H9 (cell line): ENCODE results near the gene EFL1. TPM values are rescaled to one million over a fixed set of nuclear protein-coding genes. Genes with fewer than 3 reads are reported as not detected.
"Not testable (repeated sequence)": the region's sequence is repeated elsewhere in the genome, so short reads cannot be mapped to it uniquely, and the experiment has no call there.

Experiments
- DNase-seq: peaks from one replicate; pipeline ENCODE4 v3.0.0-alpha.2; 2017
- H2AFZ ChIP-seq: one replicate; pipeline ENCODE4 v1.6.1; 2013; ENCODE audit warnings: mild to moderate bottlenecking, low read length, control low read depth, moderate library complexity
- H2AK5ac ChIP-seq: 2 replicates; pipeline ENCODE4 v1.6.1; 2013; ENCODE audit warnings: low read length, control low read depth, mixed read lengths; ENCODE audit not compliant: insufficient read length
- H2BK120ac ChIP-seq: one replicate; pipeline ENCODE4 v1.6.1; 2013; ENCODE audit warnings: low read depth, mild to moderate bottlenecking, low read length, control low read depth, inconsistent platforms; ENCODE audit not compliant: poor library complexity, severe bottlenecking
- H2BK12ac ChIP-seq: 2 replicates; pipeline ENCODE4 v1.6.1; 2013; ENCODE audit warnings: low read length, control low read depth, mixed read lengths, low read depth; ENCODE audit not compliant: insufficient read length
- H2BK15ac ChIP-seq: 2 replicates; pipeline ENCODE4 v1.6.1; 2013; ENCODE audit warnings: low read depth, low read length, control low read depth
- H2BK20ac ChIP-seq: one replicate; pipeline ENCODE4 v1.6.1; 2013; ENCODE audit warnings: low read depth, mild to moderate bottlenecking, low read length, control low read depth, inconsistent platforms; ENCODE audit not compliant: poor library complexity, severe bottlenecking
- H2BK5ac ChIP-seq: 2 replicates; pipeline ENCODE4 v1.6.1; 2013; ENCODE audit warnings: low read length, control low read depth, mixed read lengths; ENCODE audit not compliant: insufficient read length
- H3K14ac ChIP-seq: 2 replicates; pipeline ENCODE4 v1.6.1; 2013; ENCODE audit warnings: low read length, control low read depth; ENCODE audit not compliant: insufficient read depth
- H3K18ac ChIP-seq: 2 replicates; pipeline ENCODE4 v1.6.1; 2013; ENCODE audit warnings: low read depth, mild to moderate bottlenecking, mixed read lengths, low read length, control low read depth; ENCODE audit not compliant: insufficient read length
- H3K23ac ChIP-seq: 2 replicates; pipeline ENCODE4 v1.6.1; 2013; ENCODE audit warnings: low read length, control low read depth, mixed read lengths, low read depth; ENCODE audit not compliant: insufficient read length
- H3K23me2 ChIP-seq: 2 replicates; pipeline ENCODE4 v1.6.1; 2013; ENCODE audit warnings: low read depth, mild to moderate bottlenecking, mixed read lengths, low read length, control low read depth; ENCODE audit not compliant: insufficient read length, poor library complexity, severe bottlenecking
- H3K27ac ChIP-seq: 2 replicates; pipeline ENCODE4 v1.5.1; 2013; ENCODE audit warnings: low read length, control low read depth, mixed read lengths, low read depth; ENCODE audit not compliant: insufficient read length
- H3K27me3 ChIP-seq: 2 replicates; pipeline ENCODE4 v1.6.1; 2013; ENCODE audit warnings: low read length, control low read depth, inconsistent platforms; ENCODE audit not compliant: insufficient read depth
- H3K4ac ChIP-seq: 2 replicates; pipeline ENCODE4 v1.6.1; 2013; ENCODE audit warnings: low read depth, mild to moderate bottlenecking, control low read depth, inconsistent platforms, low read length, moderate library complexity
- H3K4me1 ChIP-seq: 2 replicates; pipeline ENCODE4 v1.6.1; 2013; ENCODE audit warnings: low read length, control low read depth, inconsistent platforms; ENCODE audit not compliant: insufficient read depth
- H3K4me2 ChIP-seq: 2 replicates; pipeline ENCODE4 v1.6.1; 2013; ENCODE audit warnings: low read length, control low read depth, mixed read lengths; ENCODE audit not compliant: insufficient read length, insufficient read depth
- H3K56ac ChIP-seq: 2 replicates; pipeline ENCODE4 v1.6.1; 2013; ENCODE audit warnings: low read depth, mild to moderate bottlenecking, mixed read lengths, low read length, control low read depth; ENCODE audit not compliant: insufficient read length
- H3K79me1 ChIP-seq: 2 replicates; pipeline ENCODE4 v1.6.1; 2013; ENCODE audit warnings: low read depth, mild to moderate bottlenecking, moderate library complexity, low read length, control low read depth, inconsistent platforms; ENCODE audit not compliant: insufficient read depth, poor library complexity, severe bottlenecking
- H3K79me2 ChIP-seq: 2 replicates; pipeline ENCODE4 v1.6.1; 2013; ENCODE audit warnings: low read length, control low read depth, inconsistent platforms; ENCODE audit not compliant: insufficient read depth
- H3K9ac ChIP-seq: 2 replicates; pipeline ENCODE4 v1.6.1; 2013; ENCODE audit warnings: low read length, control low read depth, mixed read lengths; ENCODE audit not compliant: insufficient read length; ENCODE audit errors: extremely low read depth
- H3K9me3 ChIP-seq: one replicate; pipeline ENCODE4 v1.6.1; 2013; ENCODE audit warnings: low read depth, low read length, inconsistent platforms; ENCODE audit not compliant: control insufficient read depth
- H3T11ph ChIP-seq: one replicate; pipeline ENCODE4 v1.6.1; 2013; ENCODE audit warnings: mild to moderate bottlenecking, low read length, control low read depth, inconsistent platforms
- H4K20me1 ChIP-seq: one replicate; pipeline ENCODE4 v1.6.1; 2013; ENCODE audit not compliant: control insufficient read depth, insufficient read length, insufficient read depth
- H4K5ac ChIP-seq: 2 replicates; pipeline ENCODE4 v1.6.1; 2013; ENCODE audit warnings: low read depth, mild to moderate bottlenecking, mixed read lengths, low read length, control low read depth; ENCODE audit not compliant: insufficient read length
- H4K8ac ChIP-seq: replicated peaks from 2 replicates; pipeline ENCODE4 v1.6.1; 2013; ENCODE audit warnings: low read length, control low read depth, mixed read lengths, low read depth; ENCODE audit not compliant: insufficient read length
- H4K91ac ChIP-seq: 2 replicates; pipeline ENCODE4 v1.6.1; 2013; ENCODE audit warnings: low read depth, mild to moderate bottlenecking, moderate library complexity, mixed read lengths, low read length, control low read depth; ENCODE audit not compliant: insufficient read length
- H3K27ac Mint-ChIP-seq, 3 experiments: 2 replicates in 2 of 3; 3 replicates in 1 of 3; pipeline ENCODE4 v1.8.0; 2020 to 2021; ENCODE audit warnings: mixed read lengths in 3 of 3, mild to moderate bottlenecking in 1 of 3, moderate library complexity in 1 of 3
- H3K27me3 Mint-ChIP-seq: 2 replicates; pipeline ENCODE4 v1.8.0; 2021; ENCODE audit warnings: low read depth, mild to moderate bottlenecking, moderate library complexity, mixed read lengths
- H3K36me3 Mint-ChIP-seq, 3 experiments: 2 replicates in 2 of 3; 3 replicates in 1 of 3; pipeline ENCODE4 v1.8.0; 2020 to 2021; ENCODE audit warnings: low read depth in 3 of 3, mixed read lengths in 3 of 3; ENCODE audit not compliant: insufficient read depth in 1 of 3
- H3K4me1 Mint-ChIP-seq, 2 experiments: 2 replicates each; pipeline ENCODE4 v1.8.0; 2020; ENCODE audit warnings: mixed read lengths in 2 of 2
- H3K4me3 Mint-ChIP-seq, 2 experiments: 2 replicates in 1 of 2; 3 replicates in 1 of 2; pipeline ENCODE4 v1.8.0; 2020 to 2021; ENCODE audit warnings: mild to moderate bottlenecking in 2 of 2, mixed read lengths in 2 of 2, moderate library complexity in 1 of 2
- H3K9me3 Mint-ChIP-seq, 2 experiments: 2 replicates in 1 of 2; 3 replicates in 1 of 2; pipeline ENCODE4 v1.8.0; 2020; ENCODE audit warnings: mild to moderate bottlenecking in 2 of 2, mixed read lengths in 2 of 2, moderate library complexity in 1 of 2
- WGBS: extraction: QIAGEN DNeasy Blood & Tissue Kit; methylation state at CpG from one replicate; pipeline ENCODE4 v1.1.7; 2013; ENCODE audit warnings: missing lambda C conversion rate, low lambda C conversion rate, mixed read lengths; ENCODE audit not compliant: insufficient read length; ENCODE audit errors: extremely low coverage; 5-methylcytosine and 5-hydroxymethylcytosine counted together
- total RNA-seq: library from RNA; stranded (reverse); gene quantifications from 2 replicates; pipeline ENCODE4 v1.2.1, GENCODE V29; 2021

Gene EFL1
- total RNA-seq, 1 experiment from 2014 or later, result 29.4 TPM

GRCh38 chr15:82243644-82244043 is 18.9 kb downstream of the EFL1 start:
- H3K27me3 Mint-ChIP-seq, result not testable (repeated sequence)

GRCh38 chr15:82241836-82242499 is 20.6 kb downstream of the EFL1 start:
- not testable (repeated sequence) for H3K18ac ChIP-seq, H3K23me2 ChIP-seq, H3K27ac ChIP-seq, H3K14ac ChIP-seq, H3K9ac ChIP-seq, H2BK12ac ChIP-seq, H2BK120ac ChIP-seq, H3K4me1 Mint-ChIP-seq, H3K56ac ChIP-seq, H3K9me3 Mint-ChIP-seq, H3K27me3 ChIP-seq, H2BK5ac ChIP-seq, H3T11ph ChIP-seq, DNase-seq, H3K27ac Mint-ChIP-seq, H4K20me1 ChIP-seq, H2AFZ ChIP-seq, H2BK20ac ChIP-seq, H3K79me1 ChIP-seq, H3K4me2 ChIP-seq, H4K91ac ChIP-seq, H3K9me3 ChIP-seq, H2BK15ac ChIP-seq, H2AK5ac ChIP-seq, H3K23ac ChIP-seq, H3K4me1 ChIP-seq, H3K4me3 Mint-ChIP-seq, H3K27me3 Mint-ChIP-seq, H3K79me2 ChIP-seq, H4K5ac ChIP-seq, H4K8ac ChIP-seq, H3K4ac ChIP-seq
- peaks cover 3 to 40% (median 18%) of the 10 kb centered on the region in 3 experiments; a peak in 5 of 7 replicates for H3K36me3 Mint-ChIP-seq
- no CpG with 5 or more reads among the region's 1 CpG for WGBS

More at GRCh38 chr15:82243644-82244043, 18.9 kb downstream of the EFL1 start:
- H2BK12ac ChIP-seq, H3K79me1 ChIP-seq, H3K79me2 ChIP-seq, H3K4me2 ChIP-seq, H3K4me3 Mint-ChIP-seq, H3K27ac ChIP-seq, H3K9ac ChIP-seq, H4K91ac ChIP-seq, H3K4me1 Mint-ChIP-seq, H3K27me3 ChIP-seq, H3K9me3 ChIP-seq, H3K56ac ChIP-seq, H3K27ac Mint-ChIP-seq, H3T11ph ChIP-seq, H3K4me1 ChIP-seq, H2BK5ac ChIP-seq, H3K9me3 Mint-ChIP-seq, H4K5ac ChIP-seq, H3K4ac ChIP-seq, H2BK120ac ChIP-seq, H3K14ac ChIP-seq, DNase-seq, H3K18ac ChIP-seq, H2AK5ac ChIP-seq, H4K20me1 ChIP-seq, H3K23ac ChIP-seq, H4K8ac ChIP-seq, H2BK15ac ChIP-seq, H2AFZ ChIP-seq, H3K23me2 ChIP-seq, H2BK20ac ChIP-seq: not testable (repeated sequence)
- peaks cover 3 to 29% (median 14%) of the 10 kb centered on the region in 3 experiments; a peak in 5 of 7 replicates for H3K36me3 Mint-ChIP-seq
- no CpG with 5 or more reads among the region's 5 CpGs for WGBS
